Middle frontal gyrus (tissue), 1 donor: ENCODE results near the gene ARHGAP26.
"Not testable (repeated sequence)": the region's sequence is repeated elsewhere in the genome, so short reads cannot be mapped to it uniquely, and the experiment has no call there.

Experiments used
- DNase-seq: peaks from one replicate; pipeline ENCODE4 v3.0.0-alpha.2; 2015; ENCODE audit warnings: low spot score; ENCODE audit errors: extremely low spot score

The ARHGAP26 gene

GRCh38 chr5:143199161-143199560, 429.0 kb downstream of the ARHGAP26 start:
- no peak for DNase-seq

GRCh38 chr5:143199843-143200242, 429.7 kb downstream of the ARHGAP26 start:
- no peak for DNase-seq

- no peak for DNase-seq
Observed at GRCh38 chr5:143200781-143201398, 430.7 kb downstream of the ARHGAP26 start.

DNA sequence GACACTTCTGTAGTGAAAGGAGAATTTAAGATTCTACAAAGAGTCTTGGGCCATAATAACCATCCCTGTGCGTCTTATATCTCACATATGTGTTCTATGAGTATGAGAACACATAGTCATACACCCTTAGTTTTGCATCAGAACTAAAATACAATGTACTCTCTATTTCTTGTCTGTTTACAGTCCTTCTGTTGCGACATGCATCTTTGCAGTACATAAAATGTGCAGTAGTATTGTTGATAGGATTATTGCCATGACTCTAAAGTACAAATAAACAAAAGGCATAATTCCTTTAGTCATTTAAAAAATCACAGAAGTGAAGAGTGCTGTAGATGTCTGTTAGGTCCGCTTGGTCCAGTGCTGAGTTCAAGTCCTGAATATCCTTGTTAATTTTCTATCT, 431.4 kb downstream of the ARHGAP26 start:
- DNase-seq: no peak

DNA sequence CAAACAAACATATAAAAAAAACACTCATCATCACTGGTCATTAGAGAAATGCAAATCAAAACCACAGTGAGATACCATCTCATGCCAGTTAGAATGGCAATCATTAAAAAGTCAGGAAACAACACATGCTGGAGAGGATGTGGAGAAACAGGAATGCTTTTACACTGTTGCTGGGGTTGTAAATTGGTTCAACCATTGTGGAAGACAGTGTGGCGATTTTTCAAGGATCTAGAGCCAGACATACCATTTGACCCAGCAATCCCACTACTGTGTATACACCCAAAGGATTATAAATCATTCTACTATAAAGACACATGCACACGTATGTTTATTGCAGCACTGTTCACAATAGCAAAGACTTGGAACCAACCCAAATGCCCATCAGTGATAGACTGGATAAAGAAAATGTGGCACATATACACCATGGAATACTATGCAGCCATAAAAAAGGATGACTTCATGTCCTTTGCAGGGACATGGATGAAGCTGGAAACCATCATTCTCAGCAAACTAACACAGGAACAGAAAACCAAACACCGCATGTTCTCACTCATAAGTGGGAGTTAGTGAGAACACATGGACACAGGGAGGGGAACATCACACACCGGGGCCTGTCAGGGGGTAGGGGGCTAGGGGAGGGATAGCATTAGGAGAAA, 433.3 kb downstream of the ARHGAP26 start:
- not testable (repeated sequence) for DNase-seq

GRCh38 chr5:143204474-143205246, 434.5 kb downstream of the ARHGAP26 start:
- DNase-seq: no peak

DNA sequence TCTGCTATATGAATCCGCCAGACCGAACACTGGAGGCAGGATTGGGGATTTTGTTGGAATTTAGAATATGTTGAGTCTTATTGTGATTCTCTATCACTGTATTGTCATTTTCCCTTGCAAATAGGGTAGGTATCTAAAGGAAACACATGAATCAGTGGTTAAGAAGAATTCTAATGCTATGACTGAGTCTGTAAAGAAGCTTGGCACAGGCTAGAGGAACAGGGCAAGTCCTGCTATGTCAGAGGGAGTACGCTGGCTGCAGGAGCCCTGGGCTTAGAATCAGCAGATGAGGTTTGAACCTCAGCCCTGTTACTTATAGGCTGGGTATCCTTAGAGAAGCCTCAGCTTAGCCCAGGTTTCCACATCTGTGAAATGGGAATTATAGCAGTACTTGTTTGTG, 435.2 kb downstream of the ARHGAP26 start:
- DNase-seq: no peak

DNA sequence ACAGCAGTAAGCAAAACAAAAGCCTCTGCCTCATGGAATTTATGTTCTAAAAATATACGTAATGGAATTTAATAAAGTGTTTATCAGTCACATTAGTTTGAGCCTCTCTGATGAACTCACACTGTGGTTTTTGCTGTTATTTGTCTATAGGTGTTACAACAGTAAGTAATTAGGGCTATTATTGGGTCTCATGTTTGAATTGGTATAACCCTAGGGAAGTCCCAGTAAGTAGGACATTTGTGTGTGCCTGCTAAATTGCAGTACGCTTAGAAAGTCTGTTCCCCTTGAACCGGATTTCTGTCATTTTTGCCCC, 435.7 kb downstream of the ARHGAP26 start:
- no peak for DNase-seq

GRCh38 chr5:143206196-143207053, 436.2 kb downstream of the ARHGAP26 start:
- no peak for DNase-seq

DNA sequence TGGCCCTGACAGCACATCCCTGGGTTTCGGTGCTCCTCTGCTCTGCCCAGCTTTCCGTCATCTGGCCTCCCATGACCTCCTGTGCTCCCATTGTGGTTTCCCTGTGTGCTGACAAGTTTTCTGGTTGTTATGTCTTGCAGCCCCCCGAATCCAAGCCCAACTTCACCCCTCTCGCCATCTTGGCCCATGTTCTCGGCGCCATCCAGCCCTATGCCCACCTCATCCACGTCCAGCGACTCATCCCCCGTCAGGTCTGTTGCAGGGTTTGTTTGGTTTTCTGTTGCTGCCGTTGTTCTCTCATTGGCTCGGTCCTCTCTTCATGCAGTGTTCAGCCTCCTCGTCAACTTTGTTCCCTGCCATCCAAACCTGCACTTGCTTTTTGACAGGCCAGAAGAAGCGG, 436.9 kb downstream of the ARHGAP26 start:
- DNase-seq: no peak

DNA sequence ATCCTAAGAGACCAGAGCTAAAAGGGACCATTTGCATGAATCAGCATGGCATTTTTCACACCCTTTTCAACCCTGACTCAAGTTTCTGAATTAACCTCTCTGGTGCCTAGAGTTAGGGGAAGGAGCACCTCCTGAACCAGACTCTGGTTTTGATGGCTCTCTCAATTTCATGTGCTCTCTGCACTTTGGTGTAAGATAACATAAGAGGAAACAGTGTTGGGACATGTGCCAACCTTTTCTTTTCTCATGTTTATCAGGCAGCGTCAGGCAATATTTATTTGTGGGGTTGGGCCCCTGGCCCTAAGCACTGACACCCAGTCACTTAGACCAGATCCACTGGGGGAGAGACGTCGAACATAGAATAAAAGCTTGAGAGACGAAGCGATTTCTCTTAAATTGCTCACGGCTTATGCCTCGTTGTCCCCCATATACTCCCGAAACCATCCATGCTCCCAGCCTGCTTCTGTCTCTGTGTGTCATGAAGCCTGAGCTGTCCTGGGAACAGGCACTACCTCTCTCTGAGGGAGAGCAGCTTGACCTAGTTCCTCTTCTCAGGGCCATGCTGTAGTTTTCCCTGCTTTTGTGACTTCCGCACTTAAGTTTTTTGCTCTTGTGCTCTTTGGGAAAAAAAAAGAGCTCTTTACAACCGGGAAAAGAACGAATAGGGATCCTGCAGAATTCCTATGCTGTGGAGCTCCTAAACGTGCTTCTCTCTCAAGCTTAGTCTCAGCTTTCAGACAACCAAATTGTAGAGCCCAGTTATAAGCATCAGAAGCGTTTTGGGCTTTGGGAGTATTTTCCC, 437.6 kb downstream of the ARHGAP26 start:
- DNase-seq: no peak

DNA sequence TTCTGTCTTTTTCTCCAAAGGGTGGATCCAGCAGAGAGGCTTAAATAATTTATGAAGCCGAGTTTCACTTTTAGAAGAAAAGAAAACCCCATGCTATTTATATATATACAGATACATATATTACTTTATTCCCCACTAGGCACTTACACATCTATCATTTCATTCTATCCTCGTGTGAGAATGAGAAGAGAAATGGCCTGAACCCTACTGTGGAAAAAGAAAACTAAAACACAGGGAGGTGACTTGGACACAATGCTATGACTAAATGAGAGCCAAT, 438.1 kb downstream of the ARHGAP26 start:
- no peak for DNase-seq

- no peak for DNase-seq
Observed at GRCh38 chr5:143208781-143209510, 438.8 kb downstream of the ARHGAP26 start.

DNA sequence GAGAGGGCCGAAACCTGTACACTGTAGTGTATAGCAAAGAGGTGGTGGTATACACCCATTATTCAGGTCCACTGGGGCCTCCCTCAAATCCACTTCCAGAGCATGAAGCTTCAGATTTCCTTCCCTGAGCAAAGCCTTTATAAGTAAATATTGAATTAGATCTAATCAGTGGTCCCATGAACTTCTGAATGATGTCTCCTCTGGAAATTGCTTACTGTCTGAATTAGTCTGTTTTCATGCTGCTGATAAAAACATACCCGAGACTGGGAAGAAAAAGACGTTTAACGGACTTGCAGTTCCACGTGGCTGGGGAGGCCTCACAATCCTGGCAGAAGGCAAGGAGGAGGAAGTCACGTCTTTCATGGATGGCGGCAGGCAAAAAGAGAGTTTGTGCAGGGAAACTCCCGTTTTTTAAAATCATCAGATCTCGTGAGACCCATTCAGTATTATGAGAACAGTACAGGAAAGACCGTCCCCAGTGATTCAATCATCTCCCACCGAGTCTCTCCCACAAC, 439.8 kb downstream of the ARHGAP26 start:
- DNase-seq: no peak

- no peak for DNase-seq
Observed at GRCh38 chr5:143210576-143210975, 440.4 kb downstream of the ARHGAP26 start.

DNA sequence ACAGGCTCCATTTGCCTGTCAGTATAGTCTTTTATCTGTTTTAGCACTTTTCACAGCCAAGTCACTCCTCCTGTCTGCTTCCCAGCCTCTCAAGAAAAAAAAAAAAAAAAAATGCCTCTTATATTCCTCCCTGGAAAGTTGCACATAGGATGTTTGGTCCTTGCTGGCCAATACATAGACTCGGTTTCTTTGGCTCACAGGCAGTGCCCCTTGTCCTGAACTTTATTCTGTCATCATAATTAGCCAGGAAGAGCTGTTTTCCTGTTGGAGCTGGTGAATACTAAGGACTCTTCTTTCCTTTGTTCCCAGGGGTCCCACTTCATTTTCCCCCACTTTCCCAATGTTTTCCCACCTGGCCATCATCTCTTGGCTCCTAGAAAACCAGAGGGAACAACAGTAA, 442.1 kb downstream of the ARHGAP26 start:
- DNase-seq: no peak

DNA sequence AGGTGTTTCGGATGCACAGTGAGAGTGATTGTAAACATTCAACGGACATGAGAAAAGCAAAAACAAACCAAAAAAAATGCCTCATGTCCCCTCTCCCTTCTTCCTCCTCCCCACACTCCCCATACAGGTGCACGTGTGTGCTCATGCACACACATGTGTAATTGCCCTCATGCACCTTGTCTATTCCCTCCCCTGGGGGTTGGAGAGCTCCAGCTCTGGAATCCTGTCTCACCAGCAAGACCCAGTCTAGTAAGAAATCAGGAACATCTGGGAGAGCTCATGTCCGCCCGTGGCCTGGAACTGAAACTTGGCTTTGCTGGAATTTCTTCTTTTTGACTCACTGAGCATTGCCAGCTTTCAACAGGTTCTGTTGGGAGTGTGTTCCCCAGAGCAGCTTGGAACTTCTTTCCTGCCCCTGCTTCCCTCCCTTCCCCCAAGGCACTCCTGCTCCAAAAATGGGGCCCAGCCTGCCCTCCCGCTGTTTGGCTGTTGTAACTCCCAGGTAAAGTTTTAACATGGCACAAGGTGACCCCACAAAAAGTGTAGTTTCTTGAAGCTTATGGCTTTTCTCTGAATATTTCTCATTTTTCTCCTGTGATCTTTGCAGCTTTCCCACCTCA, 443.2 kb downstream of the ARHGAP26 start:
- no peak for DNase-seq

DNA sequence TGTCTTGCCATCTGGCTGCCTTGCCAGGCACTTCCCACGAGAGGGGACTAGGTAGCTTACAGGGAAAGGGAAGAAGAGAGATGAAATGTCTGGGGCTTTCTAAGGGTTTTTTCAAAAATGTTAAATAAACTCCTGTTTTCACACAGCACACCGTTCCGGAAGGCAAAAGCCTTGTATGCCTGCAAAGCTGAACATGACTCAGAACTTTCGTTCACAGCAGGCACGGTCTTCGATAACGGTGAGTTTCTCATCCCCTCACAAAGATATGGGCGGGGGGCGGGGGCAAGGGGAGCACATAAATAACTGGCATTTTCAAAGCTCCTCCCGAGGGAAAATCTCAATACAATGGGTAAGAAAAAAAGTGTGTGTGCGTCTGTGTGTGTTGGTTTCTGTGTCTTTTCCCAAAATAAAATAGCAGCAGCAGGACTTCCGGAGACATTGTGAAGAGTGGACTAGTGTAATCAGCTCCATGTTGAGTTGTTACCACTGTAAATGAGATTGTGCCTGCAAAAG, 443.7 kb downstream of the ARHGAP26 start:
- DNase-seq: no peak

- DNase-seq: no peak
Observed at GRCh38 chr5:143214458-143214857, 444.3 kb downstream of the ARHGAP26 start.

- no peak for DNase-seq
Observed at GRCh38 chr5:143214890-143215289, 444.7 kb downstream of the ARHGAP26 start.
